DND-41 (cell line): ENCODE data around the gene IFITM2.

Experiments used
- ATAC-seq: fragments of 200-7000 bp; cut with Tn5 transposase; 3 replicates; pipeline ENCODE4 v1.9.1; 2021; ENCODE audit warnings: low read depth; ENCODE audit not compliant: insufficient read depth
- DNase-seq: peaks from one replicate; pipeline ENCODE4 v3.0.0-alpha.2; 2020
- H2AFZ ChIP-seq: 2 replicates; pipeline ENCODE4 v1.6.0; 2012; ENCODE audit warnings: low read depth, low read length
- H3K27ac ChIP-seq: 2 replicates; pipeline ENCODE4 v1.5.1; 2012; ENCODE audit warnings: low read length, inconsistent platforms
- H3K27me3 ChIP-seq: fragments of 200-600 bp; sonication (generic); 2 replicates; pipeline ENCODE4 v1.6.0; 2012; ENCODE audit warnings: low read length, mild to moderate bottlenecking, inconsistent platforms; ENCODE audit not compliant: insufficient read depth, poor library complexity
- H3K36me3 ChIP-seq: 2 replicates; pipeline ENCODE4 v1.5.1; 2012; ENCODE audit warnings: low read length, inconsistent platforms; ENCODE audit not compliant: insufficient read depth
- H3K4me1 ChIP-seq: 2 replicates; pipeline ENCODE4 v1.5.1; 2012; ENCODE audit warnings: mild to moderate bottlenecking, low read length; ENCODE audit not compliant: insufficient read depth
- H3K4me2 ChIP-seq: 2 replicates; pipeline ENCODE4 v1.6.0; 2012; ENCODE audit warnings: mild to moderate bottlenecking, moderate library complexity, low read length, inconsistent platforms; ENCODE audit not compliant: insufficient read depth
- H3K4me3 ChIP-seq, 2 experiments: fragments of 200-600 bp in 1 of 2; shearing (Covaris generic) in 1 of 2; 2 replicates each; pipeline ENCODE4 v1.5.1; 2012 to 2016; ENCODE audit warnings: inconsistent platforms in 2 of 2, low read length in 2 of 2, mild to moderate bottlenecking in 2 of 2, low read depth in 1 of 2, moderate library complexity in 1 of 2
- H3K79me2 ChIP-seq: 2 replicates; pipeline ENCODE4 v1.6.0; 2012; ENCODE audit warnings: low read length, inconsistent platforms; ENCODE audit not compliant: insufficient read depth
- H3K9ac ChIP-seq: 2 replicates; pipeline ENCODE4 v1.6.0; 2012; ENCODE audit warnings: low read depth, mild to moderate bottlenecking, inconsistent platforms, low read length, moderate library complexity
- H3K9me3 ChIP-seq: 2 replicates; pipeline ENCODE4 v1.5.1; 2012; ENCODE audit warnings: low read length, moderate library complexity, mild to moderate bottlenecking, inconsistent platforms; ENCODE audit not compliant: insufficient read depth, severe bottlenecking
- H4K20me1 ChIP-seq: 2 replicates; pipeline ENCODE4 v1.6.0; 2012; ENCODE audit warnings: low read length; ENCODE audit not compliant: insufficient read depth
- EZH2 ChIP-seq: IDR thresholded peaks from 3 replicates; pipeline ENCODE4 v1.6.1; 2012; ENCODE audit warnings: borderline replicate concordance, low read depth, mild to moderate bottlenecking, moderate library complexity, low read length, inconsistent platforms; ENCODE audit not compliant: severe bottlenecking
- TF ChIP-seq, protein P1 (sequence below): IDR thresholded peaks from 2 replicates; pipeline ENCODE4 v1.5.1; 2012; ENCODE audit warnings: borderline replicate concordance, low read length, moderate library complexity, mild to moderate bottlenecking; ENCODE audit not compliant: poor library complexity, severe bottlenecking; ENCODE audit errors: extremely low read depth

Gene IFITM2

DNA sequence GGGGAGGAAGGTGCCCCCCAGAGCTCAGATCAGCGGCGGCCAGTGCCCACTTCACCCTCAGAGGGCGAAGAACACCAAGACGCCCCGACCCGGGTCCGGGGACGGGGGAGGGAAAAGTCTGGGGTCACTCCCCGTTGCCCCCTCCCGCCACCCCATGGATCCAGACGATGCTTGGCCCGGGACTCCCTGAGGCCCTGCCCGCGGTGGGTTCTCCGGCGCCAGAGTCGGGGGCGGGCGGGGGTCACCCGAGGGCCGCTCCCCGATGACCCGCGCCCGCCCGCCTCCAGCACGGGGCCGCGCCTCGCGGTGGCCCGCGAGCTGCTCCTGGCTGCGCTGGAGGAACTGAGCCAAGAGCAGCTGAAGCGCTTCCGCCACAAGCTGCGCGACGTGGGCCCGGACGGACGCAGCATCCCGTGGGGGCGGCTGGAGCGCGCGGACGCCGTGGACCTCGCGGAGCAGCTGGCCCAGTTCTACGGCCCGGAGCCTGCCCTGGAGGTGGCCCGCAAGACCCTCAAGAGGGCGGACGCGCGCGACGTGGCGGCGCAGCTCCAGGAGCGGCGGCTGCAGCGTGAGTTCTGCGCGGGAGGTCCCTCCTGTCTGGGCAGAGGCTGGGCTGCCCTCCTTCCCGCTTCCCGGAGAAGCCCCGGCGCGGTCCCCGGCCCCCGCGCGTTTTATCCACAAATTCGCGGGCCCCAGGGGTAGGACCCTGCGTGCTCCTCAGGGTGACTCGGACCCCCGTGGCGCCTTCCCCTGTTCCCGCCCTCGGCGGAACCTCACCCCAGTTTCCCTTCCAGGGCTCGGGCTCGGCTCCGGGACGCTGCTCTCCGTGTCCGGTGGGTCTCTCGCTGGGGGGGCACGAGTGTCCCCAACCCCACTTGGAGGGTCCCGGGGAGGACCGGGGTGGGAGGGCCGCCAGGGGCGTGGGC is 28.3 kb upstream of the IFITM2 start:
- Histone ChIP-seq H3K36me3 (no peaks in the 10 kb centered on the region), H3K27ac (no peak overlapping the region), H3K9me3 (no peaks in the 10 kb centered on the region), H3K4me3 (no peak overlapping the region), H3K9ac (no peak overlapping the region), H2AFZ (no peak overlapping the region), H3K4me2 (no peak overlapping the region), H3K27me3 (no peaks in the 10 kb centered on the region), H4K20me1 (no peaks in the 10 kb centered on the region), H3K4me1 (peaks cover 10% of the 10 kb centered on the region), H3K79me2 (no peaks in the 10 kb centered on the region)
- ATAC-seq (no peak), DNase-seq (no peak)
- TF ChIP-seq, protein P1, sequence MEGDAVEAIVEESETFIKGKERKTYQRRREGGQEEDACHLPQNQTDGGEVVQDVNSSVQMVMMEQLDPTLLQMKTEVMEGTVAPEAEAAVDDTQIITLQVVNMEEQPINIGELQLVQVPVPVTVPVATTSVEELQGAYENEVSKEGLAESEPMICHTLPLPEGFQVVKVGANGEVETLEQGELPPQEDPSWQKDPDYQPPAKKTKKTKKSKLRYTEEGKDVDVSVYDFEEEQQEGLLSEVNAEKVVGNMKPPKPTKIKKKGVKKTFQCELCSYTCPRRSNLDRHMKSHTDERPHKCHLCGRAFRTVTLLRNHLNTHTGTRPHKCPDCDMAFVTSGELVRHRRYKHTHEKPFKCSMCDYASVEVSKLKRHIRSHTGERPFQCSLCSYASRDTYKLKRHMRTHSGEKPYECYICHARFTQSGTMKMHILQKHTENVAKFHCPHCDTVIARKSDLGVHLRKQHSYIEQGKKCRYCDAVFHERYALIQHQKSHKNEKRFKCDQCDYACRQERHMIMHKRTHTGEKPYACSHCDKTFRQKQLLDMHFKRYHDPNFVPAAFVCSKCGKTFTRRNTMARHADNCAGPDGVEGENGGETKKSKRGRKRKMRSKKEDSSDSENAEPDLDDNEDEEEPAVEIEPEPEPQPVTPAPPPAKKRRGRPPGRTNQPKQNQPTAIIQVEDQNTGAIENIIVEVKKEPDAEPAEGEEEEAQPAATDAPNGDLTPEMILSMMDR: no peak
- no peak for TF ChIP-seq EZH2

DNA sequence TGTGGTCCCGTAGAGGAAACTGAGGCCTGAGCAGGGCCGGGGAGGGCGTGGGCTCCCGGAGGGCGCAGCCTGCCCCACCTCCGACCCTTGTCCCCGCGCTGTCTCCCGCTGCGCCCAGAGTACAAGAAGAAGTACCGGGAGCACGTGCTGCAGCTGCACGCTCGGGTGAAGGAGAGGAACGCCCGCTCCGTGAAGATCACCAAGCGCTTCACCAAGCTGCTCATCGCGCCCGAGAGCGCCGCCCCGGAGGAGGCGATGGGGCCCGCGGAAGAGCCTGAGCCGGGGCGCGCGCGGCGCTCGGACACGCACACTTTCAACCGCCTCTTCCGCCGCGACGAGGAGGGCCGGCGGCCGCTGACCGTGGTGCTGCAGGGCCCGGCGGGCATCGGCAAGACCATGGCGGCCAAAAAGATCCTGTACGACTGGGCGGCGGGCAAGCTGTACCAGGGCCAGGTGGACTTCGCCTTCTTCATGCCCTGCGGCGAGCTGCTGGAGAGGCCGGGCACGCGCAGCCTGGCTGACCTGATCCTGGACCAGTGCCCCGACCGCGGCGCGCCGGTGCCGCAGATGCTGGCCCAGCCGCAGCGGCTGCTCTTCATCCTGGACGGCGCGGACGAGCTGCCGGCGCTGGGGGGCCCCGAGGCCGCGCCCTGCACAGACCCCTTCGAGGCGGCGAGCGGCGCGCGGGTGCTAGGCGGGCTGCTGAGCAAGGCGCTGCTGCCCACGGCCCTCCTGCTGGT is 27.5 kb upstream of the IFITM2 start:
- H4K20me1 ChIP-seq: no peaks in the 10 kb centered on the region
- H3K4me1 ChIP-seq: peaks cover 10% of the 10 kb centered on the region
- no peaks in the 10 kb centered on the region for H3K9me3 ChIP-seq
- DNase-seq (no peak), ATAC-seq (no peak)
- H3K9ac ChIP-seq: no peak overlapping the region
- H3K36me3 ChIP-seq: no peaks in the 10 kb centered on the region
- no peak overlapping the region for H2AFZ ChIP-seq
- H3K79me2 ChIP-seq: no peaks in the 10 kb centered on the region
- H3K4me2 ChIP-seq: no peak overlapping the region
- H3K27me3 ChIP-seq: no peaks in the 10 kb centered on the region
- no peak overlapping the region for H3K27ac ChIP-seq
- TF ChIP-seq, protein P1: no peak
- TF ChIP-seq EZH2: no peak
- H3K4me3 ChIP-seq: no peak overlapping the region

DNA sequence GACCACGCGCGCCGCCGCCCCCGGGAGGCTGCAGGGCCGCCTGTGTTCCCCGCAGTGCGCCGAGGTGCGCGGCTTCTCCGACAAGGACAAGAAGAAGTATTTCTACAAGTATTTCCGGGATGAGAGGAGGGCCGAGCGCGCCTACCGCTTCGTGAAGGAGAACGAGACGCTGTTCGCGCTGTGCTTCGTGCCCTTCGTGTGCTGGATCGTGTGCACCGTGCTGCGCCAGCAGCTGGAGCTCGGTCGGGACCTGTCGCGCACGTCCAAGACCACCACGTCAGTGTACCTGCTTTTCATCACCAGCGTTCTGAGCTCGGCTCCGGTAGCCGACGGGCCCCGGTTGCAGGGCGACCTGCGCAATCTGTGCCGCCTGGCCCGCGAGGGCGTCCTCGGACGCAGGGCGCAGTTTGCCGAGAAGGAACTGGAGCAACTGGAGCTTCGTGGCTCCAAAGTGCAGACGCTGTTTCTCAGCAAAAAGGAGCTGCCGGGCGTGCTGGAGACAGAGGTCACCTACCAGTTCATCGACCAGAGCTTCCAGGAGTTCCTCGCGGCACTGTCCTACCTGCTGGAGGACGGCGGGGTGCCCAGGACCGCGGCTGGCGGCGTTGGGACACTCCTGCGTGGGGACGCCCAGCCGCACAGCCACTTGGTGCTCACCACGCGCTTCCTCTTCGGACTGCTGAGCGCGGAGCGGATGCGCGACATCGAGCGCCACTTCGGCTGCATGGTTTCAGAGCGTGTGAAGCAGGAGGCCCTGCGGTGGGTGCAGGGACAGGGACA is 26.7 kb upstream of the IFITM2 start:
- DNase-seq (no peak), ATAC-seq (no peak)
- H3K27ac ChIP-seq: no peak overlapping the region
- no peak overlapping the region for H2AFZ ChIP-seq
- H3K79me2 ChIP-seq: no peaks in the 10 kb centered on the region
- H3K9ac ChIP-seq: no peak overlapping the region
- no peak overlapping the region for H3K4me3 ChIP-seq
- H3K36me3 ChIP-seq: no peaks in the 10 kb centered on the region
- H3K9me3 ChIP-seq: no peaks in the 10 kb centered on the region
- H4K20me1 ChIP-seq: no peaks in the 10 kb centered on the region
- no peaks in the 10 kb centered on the region for H3K27me3 ChIP-seq
- TF ChIP-seq EZH2: no peak
- TF ChIP-seq, protein P1: no peak
- H3K4me1 ChIP-seq: peaks cover 10% of the 10 kb centered on the region
- no peak overlapping the region for H3K4me2 ChIP-seq
